NCI-H2196 (cell line): ENCODE data around the gene KMT2A.
"Not testable (repeated sequence)": the region's sequence is repeated elsewhere in the genome, so short reads cannot be mapped to it uniquely, and the experiment has no call there.

Experiments used
- DNase-seq: peaks from one replicate; lab custom pipeline; 2025; ENCODE audit not compliant: unreplicated experiment; lab: John Stamatoyannopoulos, UW

The KMT2A gene

DNA sequence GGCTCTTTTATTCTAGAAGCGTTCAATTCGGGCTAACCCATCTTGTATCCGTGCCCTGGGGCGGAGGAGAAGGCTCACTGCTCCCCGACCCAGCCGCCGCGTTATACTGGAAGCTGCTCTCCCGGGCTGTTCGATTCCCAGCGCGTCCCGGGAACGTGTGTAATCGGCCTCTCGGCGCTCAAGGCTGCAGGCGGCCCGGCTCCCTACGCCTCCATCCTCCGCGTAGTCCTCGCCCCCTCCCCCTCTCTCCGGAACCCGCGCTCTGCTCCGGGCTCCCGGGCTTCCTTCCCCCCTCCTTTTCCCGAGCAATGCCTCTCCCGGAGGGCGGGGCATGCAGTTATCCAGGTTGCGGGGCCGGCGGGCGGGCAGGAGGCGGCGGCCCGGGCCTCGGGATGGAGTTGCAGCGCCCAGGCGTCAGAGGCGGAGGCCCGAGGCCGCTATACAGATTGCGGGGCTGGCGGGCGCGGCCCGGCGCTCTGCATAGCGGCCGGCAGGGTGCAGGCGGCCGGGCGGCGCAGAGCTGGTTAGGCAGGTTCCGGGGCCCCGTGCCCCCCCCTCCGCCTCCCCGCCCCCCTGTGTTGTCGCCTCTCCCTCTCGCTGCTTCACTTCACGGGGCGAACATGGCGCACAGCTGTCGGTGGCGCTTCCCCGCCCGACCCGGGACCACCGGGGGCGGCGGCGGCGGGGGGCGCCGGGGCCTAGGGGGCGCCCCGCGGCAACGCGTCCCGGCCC lies at the start of gene KMT2A:
Gene KMT2A, plus strand, starts transcription at position 600 of the 732 bp plus-strand sequence. Its CDS starts 21 bp downstream, at position 621.
- DNase-seq, result peak; percentile 97

DNA sequence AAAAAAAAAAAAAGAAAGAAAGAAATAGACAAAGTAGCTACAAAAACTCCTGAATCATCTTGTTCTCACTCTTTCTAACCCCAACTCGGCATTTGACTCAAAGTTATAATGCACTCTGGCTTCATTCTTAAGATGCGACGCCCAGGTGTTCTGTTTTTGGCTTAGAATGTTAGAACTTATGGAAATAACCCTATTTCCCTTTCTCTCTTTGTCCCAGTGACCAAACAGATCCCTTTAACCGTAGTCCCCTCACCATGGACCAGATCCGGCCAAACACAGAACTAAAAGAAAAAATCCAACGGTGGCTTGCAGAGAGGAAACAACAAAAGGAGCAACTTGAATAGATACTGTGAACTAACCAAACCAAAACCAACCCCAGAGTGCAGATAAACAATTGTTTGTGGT lies 40.2 kb upstream of the KMT2A start:
- DNase-seq, result no peak

GRCh38 chr11:118397448-118397847 lies 38.8 kb upstream of the KMT2A start:
- no peak for DNase-seq

DNA sequence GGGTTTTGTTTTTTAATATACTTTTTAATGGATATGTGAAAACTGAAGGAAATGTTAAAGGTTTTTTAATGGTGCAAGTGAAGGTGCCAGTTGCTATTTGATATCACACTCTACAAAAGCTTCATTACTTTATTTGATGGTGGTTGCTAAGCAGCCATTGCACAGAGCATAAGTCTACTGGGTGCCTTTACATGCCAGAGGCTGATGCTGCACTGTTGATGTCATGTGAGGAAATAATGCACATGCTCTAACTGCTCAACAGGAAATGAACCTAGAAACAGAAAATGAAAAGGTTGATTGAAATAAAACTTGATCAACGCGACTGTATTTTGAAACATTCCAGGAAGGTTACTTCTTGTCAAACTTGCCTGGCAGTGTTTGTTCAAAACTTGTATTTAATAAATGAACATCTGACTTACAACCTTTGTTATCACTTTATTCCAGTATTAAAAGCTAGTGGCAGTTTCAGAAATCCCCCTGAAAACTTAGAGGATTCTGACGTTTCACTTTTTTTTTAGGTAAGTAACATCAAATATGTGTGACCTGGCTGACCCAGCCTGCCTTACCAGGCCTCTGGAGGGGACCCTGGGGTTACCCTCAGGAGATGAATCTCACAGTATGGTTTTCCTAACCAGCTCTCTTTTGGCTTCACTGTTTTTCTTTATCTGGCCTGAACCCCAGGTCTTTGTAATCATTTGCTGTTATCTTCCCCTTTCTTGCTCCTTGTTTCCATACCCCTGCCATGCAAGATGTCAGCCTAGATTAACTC lies 37.3 kb upstream of the KMT2A start:
- peak; percentile 22 for DNase-seq

DNA sequence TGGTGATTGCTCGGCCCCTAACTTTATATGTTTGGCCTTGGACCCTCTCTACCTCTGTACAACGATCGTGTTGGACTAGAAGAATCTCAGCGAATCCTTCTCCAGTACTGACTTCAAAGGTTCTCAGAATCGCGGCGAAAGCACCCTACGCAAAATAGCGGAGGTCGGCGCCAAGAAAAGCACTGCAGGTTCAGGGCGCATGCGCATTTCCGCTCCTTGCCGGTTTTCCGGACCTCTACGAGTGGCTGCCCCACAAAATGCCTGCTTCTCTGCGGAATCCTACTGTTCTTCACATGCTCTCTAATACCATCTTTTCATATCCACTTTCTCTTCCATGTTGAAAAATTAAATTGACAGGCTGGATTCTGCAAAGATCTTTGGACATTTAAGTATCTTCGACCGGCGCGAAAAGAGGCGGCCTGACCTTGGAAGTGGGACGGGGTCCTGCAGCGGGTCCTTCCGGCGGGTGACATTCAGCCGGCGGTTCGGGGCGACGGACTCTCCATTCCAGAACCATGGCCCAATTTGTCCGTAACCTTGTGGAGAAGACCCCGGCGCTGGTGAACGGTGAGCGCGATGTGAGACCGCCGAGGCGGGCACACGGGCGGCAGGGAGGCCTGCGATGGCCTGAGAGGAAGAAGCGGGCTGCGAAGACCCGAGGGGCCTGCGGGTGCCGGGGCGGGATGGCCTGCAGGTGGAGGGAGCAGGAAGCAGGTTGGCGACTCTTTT lies 35.0 kb upstream of the KMT2A start, which contains the start of gene ATP5MG:
Gene ATP5MG, plus strand, starts transcription at position 456 of the 729 bp plus-strand sequence. Its CDS starts 60 bp downstream, at position 516.
- DNase-seq, result peak; percentile 93

DNA sequence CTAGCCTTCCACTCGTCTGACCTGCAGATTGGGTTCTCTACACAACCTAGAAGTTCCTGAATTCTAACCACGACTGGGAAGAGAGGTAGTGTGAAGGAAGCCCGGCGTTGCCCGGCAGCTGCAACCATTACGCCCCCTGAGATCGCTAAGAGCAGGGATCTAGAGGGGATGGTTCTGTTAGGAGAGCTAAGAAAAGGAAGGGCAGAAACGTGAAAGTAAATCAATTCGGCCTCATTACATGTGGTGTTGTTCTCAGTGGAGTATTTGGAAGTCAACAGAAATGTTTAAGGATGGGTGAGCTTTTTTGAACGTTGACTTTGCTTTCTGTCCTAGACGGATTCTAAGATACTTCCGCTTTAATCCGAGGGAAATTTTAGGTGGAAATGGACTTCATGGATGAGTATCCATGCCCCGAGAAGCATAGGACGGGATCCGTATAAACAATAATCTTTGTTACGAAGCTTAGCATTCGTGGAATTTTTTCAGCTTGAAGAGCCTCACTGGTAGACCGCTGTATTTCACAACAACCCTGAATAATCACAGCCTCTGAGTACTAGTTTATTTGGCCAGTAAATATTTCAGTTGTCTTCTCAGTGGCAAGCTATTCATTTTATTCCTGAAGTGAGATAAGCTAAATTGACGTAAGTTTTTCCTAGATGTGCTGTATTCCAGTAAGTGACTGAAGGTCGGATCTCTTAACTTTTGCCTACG lies 34.3 kb upstream of the KMT2A start:
- no peak for DNase-seq

- not testable (repeated sequence) for DNase-seq
Measured at GRCh38 chr11:118402594-118402993, 33.7 kb upstream of the KMT2A start.

GRCh38 chr11:118406599-118407166 lies 29.6 kb upstream of the KMT2A start:
- DNase-seq, result peak; percentile 80

DNA sequence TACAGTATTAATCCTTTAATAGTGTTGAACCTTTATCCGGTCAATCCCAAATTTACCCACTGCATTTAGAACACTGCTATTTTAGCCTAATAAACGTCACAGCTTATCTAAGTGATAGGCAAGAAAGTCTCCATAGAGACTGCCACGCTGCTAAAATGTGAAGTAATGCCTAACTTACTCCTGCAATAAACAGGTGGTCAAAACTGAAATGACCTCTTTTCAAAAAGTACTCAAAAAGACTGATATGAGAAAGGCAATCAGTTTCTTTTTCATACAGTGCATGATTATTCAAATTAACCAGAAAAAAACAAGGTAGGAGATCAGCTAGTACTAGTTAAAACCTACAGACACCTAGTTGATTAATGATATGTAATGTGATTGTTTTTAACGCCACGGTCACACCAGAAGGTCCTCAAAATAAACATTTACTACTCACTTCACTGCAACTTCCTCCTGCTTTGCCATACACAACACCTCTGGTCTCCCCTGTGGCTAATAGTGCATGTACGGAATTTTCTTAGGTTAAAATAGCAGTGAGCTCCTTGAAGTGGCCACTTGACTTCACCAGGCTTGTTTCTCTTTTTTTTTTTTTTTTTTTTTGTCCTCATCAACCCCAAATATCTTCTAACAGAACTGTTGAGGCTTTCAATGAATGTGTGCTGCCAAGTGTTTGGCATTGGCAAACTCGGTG lies 26.1 kb upstream of the KMT2A start:
- DNase-seq, result no peak

DNA sequence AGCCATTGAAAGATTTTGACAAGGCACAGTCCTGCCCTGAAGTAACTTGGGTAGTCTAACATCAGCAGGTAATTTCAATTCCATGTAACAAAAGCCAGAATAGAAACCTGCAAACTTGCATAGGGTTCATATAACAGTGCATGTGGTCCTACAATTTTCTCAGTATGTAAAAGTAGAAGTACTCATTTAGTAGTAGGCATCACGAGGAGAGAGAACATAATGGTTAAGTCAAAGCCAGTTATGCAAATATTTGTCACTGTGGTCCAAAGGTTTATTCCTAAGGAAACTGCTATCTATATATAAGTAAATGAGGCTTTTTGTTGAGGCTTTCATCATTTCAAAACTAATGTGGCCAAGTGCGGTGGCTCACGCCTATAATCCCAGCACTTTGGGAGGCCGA lies 24.8 kb upstream of the KMT2A start:
- no peak for DNase-seq

DNA sequence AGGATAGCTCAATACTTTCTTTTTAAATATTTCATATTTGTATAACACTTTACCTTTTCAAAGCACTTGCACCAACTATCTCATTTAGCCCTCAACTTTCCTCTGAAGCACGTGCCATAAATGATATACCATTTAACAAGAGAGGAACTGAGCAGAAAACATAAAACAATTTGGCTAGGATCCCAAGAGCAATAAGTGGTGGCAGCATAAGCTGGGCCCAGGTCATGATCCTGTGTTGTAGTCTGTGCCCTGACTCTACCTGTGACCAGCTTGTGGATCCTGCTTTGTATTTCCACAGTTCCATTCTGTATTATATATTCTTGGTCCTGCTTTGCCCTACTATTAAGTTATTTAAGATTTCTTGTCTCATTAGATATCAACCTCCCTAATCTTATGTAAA lies 23.4 kb upstream of the KMT2A start:
- no peak for DNase-seq

GRCh38 chr11:118415062-118415738 lies 21.1 kb upstream of the KMT2A start:
- no peak for DNase-seq

GRCh38 chr11:118415739-118416068 lies 20.6 kb upstream of the KMT2A start:
- DNase-seq, result peak; percentile 90

DNA sequence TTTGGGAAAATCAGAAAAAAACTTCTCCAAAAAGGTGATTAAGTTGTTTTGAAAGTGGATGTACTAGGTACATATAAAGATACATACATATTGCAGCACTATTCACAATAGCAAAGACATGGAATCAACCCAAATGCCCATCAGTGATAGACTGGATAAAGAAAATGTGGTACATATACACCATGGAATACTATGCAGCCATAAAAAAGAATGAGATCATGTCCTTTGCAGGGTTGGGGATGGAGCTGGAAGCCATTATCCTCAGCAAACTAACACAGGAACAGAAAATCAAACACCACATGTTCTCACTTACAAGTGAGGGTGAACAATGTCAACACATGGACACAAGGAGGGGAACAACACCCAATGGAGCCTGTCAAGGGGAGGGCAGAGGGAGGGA lies 19.4 kb upstream of the KMT2A start:
- not testable (repeated sequence) for DNase-seq

DNA sequence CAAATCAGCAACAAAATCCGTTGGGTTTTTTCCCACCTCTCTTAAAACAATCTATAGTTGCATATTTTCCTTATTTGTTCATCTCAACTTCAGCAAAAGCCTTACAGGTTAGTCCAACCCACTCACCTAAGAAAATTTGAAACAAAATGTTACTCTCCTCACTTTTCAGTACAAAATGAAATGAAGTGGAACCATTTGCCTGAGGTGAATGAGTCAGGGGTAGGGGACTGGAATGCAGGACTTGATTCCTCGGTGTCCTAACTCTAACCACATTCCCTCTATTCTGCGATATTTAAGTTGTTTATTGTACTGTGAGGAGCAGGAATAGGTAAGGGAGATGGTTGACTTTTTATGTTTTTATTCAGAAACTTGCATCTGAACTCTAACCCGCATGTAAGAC lies 18.5 kb upstream of the KMT2A start:
- no peak for DNase-seq

DNA sequence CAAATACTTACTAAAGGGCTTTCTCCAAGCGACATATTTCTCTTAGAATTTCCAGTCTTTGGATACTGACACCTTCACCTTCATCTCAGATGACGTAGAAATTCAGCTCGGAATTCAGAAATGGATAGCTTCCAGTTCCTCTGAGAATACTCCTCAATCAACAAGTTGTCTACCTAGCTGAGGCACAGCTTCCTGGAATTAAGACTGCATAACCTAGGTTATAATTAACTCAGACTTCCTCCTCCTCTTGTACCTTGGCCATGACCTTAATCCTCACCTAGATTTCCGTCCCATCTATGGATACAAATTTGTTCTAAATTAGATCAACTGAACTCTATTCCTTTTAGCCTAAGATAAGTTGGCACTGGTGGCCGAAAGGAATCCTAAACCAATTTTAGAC lies 17.5 kb upstream of the KMT2A start:
- no peak for DNase-seq

GRCh38 chr11:118427707-118428106 lies 8.6 kb upstream of the KMT2A start:
- no peak for DNase-seq

- DNase-seq, result no peak
Measured at GRCh38 chr11:118430956-118431355, 5.3 kb upstream of the KMT2A start.

DNA sequence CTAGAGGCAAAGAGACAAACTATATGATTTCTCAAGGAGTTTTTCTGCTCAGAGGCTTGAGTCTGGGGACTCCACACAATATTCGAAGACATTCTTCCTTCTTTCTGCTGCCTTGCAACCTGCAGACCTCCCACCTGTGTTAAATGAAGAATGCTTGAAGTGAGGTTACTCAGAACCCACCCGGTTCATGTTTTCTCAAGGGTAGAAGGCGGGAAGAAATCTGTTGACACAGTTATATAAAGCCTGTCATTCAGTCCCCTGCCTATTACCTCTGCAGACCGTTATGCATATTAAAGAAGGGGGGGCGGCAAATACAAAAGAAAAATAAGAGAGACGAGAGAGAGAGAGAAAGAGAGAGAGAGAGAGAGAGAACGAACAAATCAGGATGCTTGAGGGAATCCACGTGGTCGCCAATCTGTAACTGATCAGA lies 2.2 kb upstream of the KMT2A start:
- no peak for DNase-seq
